ENCODE data around the gene PIAS1.
"Not testable (repeated sequence)": the region's sequence is repeated elsewhere in the genome, so short reads cannot be mapped to it uniquely, and the experiment has no call there.

Gene PIAS1

GRCh38 chr15:68221530-68222431, 167.7 kb downstream of the PIAS1 start:
- not testable (repeated sequence) for DNase-seq

- not testable (repeated sequence) for DNase-seq
Measured at GRCh38 chr15:68222432-68222743, 168.3 kb downstream of the PIAS1 start.

GRCh38 chr15:68223171-68223570, 169.1 kb downstream of the PIAS1 start:
- no peak for DNase-seq

- DNase-seq = no peak
Measured at GRCh38 chr15:68224108-68224507, 170.0 kb downstream of the PIAS1 start.

GRCh38 chr15:68224546-68225250, 170.6 kb downstream of the PIAS1 start:
- no peak for DNase-seq

- not testable (repeated sequence) for DNase-seq
Measured at GRCh38 chr15:68225442-68225841, 171.3 kb downstream of the PIAS1 start.

- no peak for DNase-seq
Measured at GRCh38 chr15:68227643-68228142, 173.6 kb downstream of the PIAS1 start.

GRCh38 chr15:68228143-68228970, 174.2 kb downstream of the PIAS1 start:
- DNase-seq = no peak

GRCh38 chr15:68228971-68229385, 174.9 kb downstream of the PIAS1 start:
- no peak for DNase-seq

GRCh38 chr15:68229386-68230156, 175.5 kb downstream of the PIAS1 start, which contains the start of gene CLN6:
Gene CLN6, minus strand, starts transcription at chr15:68229728. Its CDS starts 144 bp downstream, at chr15:68229584.
- DNase-seq = peak; percentile 70

GRCh38 chr15:68230157-68231100, 176.3 kb downstream of the PIAS1 start:
- no peak for DNase-seq

GRCh38 chr15:68231102-68231818, 177.1 kb downstream of the PIAS1 start:
- DNase-seq = no peak

- no peak for DNase-seq
Measured at GRCh38 chr15:68232449-68232848, 178.3 kb downstream of the PIAS1 start.

- DNase-seq = no peak
Measured at GRCh38 chr15:68232937-68233336, 178.8 kb downstream of the PIAS1 start.

GRCh38 chr15:68234060-68234459, 179.9 kb downstream of the PIAS1 start:
- no peak for DNase-seq

GRCh38 chr15:68234520-68234919, 180.4 kb downstream of the PIAS1 start:
- DNase-seq = not testable (repeated sequence)

GRCh38 chr15:68235022-68235421, 180.9 kb downstream of the PIAS1 start:
- DNase-seq = no peak

GRCh38 chr15:68239025-68239424, 184.9 kb downstream of the PIAS1 start:
- no peak for DNase-seq

- DNase-seq = no peak
Measured at GRCh38 chr15:68241088-68241935, 187.2 kb downstream of the PIAS1 start.
